Measurements from ENCODE around the gene SRP19.

DNA sequence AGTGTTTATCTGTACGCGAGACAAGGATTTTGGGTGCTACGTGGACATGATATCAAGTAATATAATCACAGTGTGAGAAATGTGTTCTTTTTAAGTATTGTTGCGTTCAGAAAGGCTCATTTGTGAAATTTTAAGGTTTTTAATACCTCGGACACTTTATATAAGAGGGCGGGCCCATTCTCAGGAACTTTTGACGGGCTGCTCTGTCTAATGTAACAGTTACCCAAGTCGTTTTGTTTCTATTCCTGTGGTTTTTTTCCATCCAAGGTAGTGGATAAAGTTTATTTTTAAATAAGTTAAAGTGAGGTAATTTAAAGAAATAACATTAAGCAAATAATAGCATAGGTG, 525 bp downstream of the SRP19 start:
- no peak for TF ChIP-seq SRSF9 (IDR thresholded peaks at IDR 0.05; ENCODE audit: borderline replicate concordance, low read depth, low read length)
- TF ChIP-seq, protein P1, sequence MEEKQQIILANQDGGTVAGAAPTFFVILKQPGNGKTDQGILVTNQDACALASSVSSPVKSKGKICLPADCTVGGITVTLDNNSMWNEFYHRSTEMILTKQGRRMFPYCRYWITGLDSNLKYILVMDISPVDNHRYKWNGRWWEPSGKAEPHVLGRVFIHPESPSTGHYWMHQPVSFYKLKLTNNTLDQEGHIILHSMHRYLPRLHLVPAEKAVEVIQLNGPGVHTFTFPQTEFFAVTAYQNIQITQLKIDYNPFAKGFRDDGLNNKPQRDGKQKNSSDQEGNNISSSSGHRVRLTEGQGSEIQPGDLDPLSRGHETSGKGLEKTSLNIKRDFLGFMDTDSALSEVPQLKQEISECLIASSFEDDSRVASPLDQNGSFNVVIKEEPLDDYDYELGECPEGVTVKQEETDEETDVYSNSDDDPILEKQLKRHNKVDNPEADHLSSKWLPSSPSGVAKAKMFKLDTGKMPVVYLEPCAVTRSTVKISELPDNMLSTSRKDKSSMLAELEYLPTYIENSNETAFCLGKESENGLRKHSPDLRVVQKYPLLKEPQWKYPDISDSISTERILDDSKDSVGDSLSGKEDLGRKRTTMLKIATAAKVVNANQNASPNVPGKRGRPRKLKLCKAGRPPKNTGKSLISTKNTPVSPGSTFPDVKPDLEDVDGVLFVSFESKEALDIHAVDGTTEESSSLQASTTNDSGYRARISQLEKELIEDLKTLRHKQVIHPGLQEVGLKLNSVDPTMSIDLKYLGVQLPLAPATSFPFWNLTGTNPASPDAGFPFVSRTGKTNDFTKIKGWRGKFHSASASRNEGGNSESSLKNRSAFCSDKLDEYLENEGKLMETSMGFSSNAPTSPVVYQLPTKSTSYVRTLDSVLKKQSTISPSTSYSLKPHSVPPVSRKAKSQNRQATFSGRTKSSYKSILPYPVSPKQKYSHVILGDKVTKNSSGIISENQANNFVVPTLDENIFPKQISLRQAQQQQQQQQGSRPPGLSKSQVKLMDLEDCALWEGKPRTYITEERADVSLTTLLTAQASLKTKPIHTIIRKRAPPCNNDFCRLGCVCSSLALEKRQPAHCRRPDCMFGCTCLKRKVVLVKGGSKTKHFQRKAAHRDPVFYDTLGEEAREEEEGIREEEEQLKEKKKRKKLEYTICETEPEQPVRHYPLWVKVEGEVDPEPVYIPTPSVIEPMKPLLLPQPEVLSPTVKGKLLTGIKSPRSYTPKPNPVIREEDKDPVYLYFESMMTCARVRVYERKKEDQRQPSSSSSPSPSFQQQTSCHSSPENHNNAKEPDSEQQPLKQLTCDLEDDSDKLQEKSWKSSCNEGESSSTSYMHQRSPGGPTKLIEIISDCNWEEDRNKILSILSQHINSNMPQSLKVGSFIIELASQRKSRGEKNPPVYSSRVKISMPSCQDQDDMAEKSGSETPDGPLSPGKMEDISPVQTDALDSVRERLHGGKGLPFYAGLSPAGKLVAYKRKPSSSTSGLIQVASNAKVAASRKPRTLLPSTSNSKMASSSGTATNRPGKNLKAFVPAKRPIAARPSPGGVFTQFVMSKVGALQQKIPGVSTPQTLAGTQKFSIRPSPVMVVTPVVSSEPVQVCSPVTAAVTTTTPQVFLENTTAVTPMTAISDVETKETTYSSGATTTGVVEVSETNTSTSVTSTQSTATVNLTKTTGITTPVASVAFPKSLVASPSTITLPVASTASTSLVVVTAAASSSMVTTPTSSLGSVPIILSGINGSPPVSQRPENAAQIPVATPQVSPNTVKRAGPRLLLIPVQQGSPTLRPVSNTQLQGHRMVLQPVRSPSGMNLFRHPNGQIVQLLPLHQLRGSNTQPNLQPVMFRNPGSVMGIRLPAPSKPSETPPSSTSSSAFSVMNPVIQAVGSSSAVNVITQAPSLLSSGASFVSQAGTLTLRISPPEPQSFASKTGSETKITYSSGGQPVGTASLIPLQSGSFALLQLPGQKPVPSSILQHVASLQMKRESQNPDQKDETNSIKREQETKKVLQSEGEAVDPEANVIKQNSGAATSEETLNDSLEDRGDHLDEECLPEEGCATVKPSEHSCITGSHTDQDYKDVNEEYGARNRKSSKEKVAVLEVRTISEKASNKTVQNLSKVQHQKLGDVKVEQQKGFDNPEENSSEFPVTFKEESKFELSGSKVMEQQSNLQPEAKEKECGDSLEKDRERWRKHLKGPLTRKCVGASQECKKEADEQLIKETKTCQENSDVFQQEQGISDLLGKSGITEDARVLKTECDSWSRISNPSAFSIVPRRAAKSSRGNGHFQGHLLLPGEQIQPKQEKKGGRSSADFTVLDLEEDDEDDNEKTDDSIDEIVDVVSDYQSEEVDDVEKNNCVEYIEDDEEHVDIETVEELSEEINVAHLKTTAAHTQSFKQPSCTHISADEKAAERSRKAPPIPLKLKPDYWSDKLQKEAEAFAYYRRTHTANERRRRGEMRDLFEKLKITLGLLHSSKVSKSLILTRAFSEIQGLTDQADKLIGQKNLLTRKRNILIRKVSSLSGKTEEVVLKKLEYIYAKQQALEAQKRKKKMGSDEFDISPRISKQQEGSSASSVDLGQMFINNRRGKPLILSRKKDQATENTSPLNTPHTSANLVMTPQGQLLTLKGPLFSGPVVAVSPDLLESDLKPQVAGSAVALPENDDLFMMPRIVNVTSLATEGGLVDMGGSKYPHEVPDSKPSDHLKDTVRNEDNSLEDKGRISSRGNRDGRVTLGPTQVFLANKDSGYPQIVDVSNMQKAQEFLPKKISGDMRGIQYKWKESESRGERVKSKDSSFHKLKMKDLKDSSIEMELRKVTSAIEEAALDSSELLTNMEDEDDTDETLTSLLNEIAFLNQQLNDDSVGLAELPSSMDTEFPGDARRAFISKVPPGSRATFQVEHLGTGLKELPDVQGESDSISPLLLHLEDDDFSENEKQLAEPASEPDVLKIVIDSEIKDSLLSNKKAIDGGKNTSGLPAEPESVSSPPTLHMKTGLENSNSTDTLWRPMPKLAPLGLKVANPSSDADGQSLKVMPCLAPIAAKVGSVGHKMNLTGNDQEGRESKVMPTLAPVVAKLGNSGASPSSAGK (IDR thresholded peaks at IDR 0.05), result no peak
- TF ChIP-seq GATAD2A (IDR thresholded peaks at IDR 0.05), result no peak
- TF ChIP-seq, protein P2, sequence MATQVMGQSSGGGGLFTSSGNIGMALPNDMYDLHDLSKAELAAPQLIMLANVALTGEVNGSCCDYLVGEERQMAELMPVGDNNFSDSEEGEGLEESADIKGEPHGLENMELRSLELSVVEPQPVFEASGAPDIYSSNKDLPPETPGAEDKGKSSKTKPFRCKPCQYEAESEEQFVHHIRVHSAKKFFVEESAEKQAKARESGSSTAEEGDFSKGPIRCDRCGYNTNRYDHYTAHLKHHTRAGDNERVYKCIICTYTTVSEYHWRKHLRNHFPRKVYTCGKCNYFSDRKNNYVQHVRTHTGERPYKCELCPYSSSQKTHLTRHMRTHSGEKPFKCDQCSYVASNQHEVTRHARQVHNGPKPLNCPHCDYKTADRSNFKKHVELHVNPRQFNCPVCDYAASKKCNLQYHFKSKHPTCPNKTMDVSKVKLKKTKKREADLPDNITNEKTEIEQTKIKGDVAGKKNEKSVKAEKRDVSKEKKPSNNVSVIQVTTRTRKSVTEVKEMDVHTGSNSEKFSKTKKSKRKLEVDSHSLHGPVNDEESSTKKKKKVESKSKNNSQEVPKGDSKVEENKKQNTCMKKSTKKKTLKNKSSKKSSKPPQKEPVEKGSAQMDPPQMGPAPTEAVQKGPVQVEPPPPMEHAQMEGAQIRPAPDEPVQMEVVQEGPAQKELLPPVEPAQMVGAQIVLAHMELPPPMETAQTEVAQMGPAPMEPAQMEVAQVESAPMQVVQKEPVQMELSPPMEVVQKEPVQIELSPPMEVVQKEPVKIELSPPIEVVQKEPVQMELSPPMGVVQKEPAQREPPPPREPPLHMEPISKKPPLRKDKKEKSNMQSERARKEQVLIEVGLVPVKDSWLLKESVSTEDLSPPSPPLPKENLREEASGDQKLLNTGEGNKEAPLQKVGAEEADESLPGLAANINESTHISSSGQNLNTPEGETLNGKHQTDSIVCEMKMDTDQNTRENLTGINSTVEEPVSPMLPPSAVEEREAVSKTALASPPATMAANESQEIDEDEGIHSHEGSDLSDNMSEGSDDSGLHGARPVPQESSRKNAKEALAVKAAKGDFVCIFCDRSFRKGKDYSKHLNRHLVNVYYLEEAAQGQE (IDR thresholded peaks at IDR 0.05; ENCODE audit: borderline replicate concordance), result no peak
- TF ChIP-seq, protein P2 (CRISPR knock-in tag; IDR thresholded peaks at IDR 0.05; ENCODE audit: low read depth), result no peak
- no peak for TF ChIP-seq CBX5 (IDR thresholded peaks at IDR 0.05; ENCODE audit: borderline replicate concordance, low read depth)
- no peak for TF ChIP-seq NEUROD1 (IDR thresholded peaks at IDR 0.05; ENCODE audit: borderline replicate concordance, low read depth, low read length, partially characterized antibody)
- TF ChIP-seq, protein P3, sequence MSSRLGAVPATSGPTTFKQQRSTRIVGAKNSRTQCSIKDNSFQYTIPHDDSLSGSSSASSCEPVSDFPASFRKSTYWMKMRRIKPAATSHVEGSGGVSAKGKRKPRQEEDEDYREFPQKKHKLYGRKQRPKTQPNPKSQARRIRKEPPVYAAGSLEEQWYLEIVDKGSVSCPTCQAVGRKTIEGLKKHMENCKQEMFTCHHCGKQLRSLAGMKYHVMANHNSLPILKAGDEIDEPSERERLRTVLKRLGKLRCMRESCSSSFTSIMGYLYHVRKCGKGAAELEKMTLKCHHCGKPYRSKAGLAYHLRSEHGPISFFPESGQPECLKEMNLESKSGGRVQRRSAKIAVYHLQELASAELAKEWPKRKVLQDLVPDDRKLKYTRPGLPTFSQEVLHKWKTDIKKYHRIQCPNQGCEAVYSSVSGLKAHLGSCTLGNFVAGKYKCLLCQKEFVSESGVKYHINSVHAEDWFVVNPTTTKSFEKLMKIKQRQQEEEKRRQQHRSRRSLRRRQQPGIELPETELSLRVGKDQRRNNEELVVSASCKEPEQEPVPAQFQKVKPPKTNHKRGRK (tag; IDR thresholded peaks at IDR 0.05), result no peak
- TF ChIP-seq SPI1 (IDR thresholded peaks at IDR 0.05; ENCODE audit: borderline replicate concordance, low read depth, low read length), result no peak
- TF ChIP-seq GATA2 (CRISPR knock-in tag; IDR thresholded peaks at IDR 0.05), result no peak
- TF ChIP-seq FOSL1 (tag; conservative IDR thresholded peaks at IDR 0.05), result no peak
